ENCODE measurements around the gene RNF115. TPM values are rescaled to one million over a fixed set of nuclear protein-coding genes. Genes with fewer than 3 reads are reported as not detected.

Gene RNF115
- total and polyA plus RNA-seq, 2 of the 13 experiments (the other 11 are each of a cell fraction or from before 2014, with no cell fraction given) = 6.0 to 10.1 TPM

GRCh38 chr1:145845514-145846161 lies 21.7 kb upstream of the RNF115 start, which contains the start of gene NUDT17 (continued):
- TF ChIP-seq ZNF556 (CRISPR knock-in tag; IDR thresholded peaks at IDR 0.05; ENCODE audit: borderline replicate concordance) (peak; percentile 12; the same call in 1 of the 2 replicates), ZXDC (CRISPR knock-in tag; IDR thresholded peaks at IDR 0.05) (no peak), BORCS8-MEF2B (CRISPR knock-in tag; IDR thresholded peaks at IDR 0.05) (peak; percentile 80; the same call in 1 of the 2 replicates), AGO2 (optimal IDR thresholded peaks at IDR 0.05; ENCODE audit: low read depth, low read length) (peak; percentile 98), KLF12 (CRISPR knock-in tag; IDR thresholded peaks at IDR 0.05; ENCODE audit: borderline replicate concordance) (no peak), ZNF558 (CRISPR knock-in tag; IDR thresholded peaks at IDR 0.05; ENCODE audit: borderline replicate concordance) (no peak), SNAPC5 (CRISPR knock-in tag; IDR thresholded peaks at IDR 0.05; ENCODE audit: borderline replicate concordance) (no peak), SIN3A (IDR thresholded peaks at IDR 0.05; ENCODE audit: borderline replicate concordance, low read depth, low read length) (0 out of 2 replicates have a peak, but pooled peaks have one; percentile 39), NFIC (IDR thresholded peaks at IDR 0.05; ENCODE audit: low read length) (no peak), ZNF496 (CRISPR knock-in tag; IDR thresholded peaks at IDR 0.05; ENCODE audit: insufficient replicate concordance) (no peak), NFRKB (IDR thresholded peaks at IDR 0.05) (no peak), ZNF660 (CRISPR knock-in tag; IDR thresholded peaks at IDR 0.05; ENCODE audit: borderline replicate concordance, low read depth) (no peak), ZMAT3 (CRISPR knock-in tag; conservative IDR thresholded peaks at IDR 0.05) (peak; percentile 82), ZFP36 (IDR thresholded peaks at IDR 0.05; ENCODE audit: borderline replicate concordance, low read depth, low read length, partially characterized antibody) (no peak), TEAD3 (CRISPR knock-in tag; optimal IDR thresholded peaks at IDR 0.05; ENCODE audit: borderline replicate concordance) (peak; percentile 55), ZNF143 (CRISPR knock-in tag; IDR thresholded peaks at IDR 0.05) (no peak), ZIK1 (CRISPR knock-in tag; IDR thresholded peaks at IDR 0.05; ENCODE audit: borderline replicate concordance, low read depth) (no peak), ZKSCAN1 (IDR thresholded peaks at IDR 0.05; ENCODE audit: low read length) (no peak), ZNF704 (CRISPR knock-in tag; IDR thresholded peaks at IDR 0.05; ENCODE audit: borderline replicate concordance) (no peak), PLSCR1 (CRISPR knock-in tag; IDR thresholded peaks at IDR 0.05; ENCODE audit: borderline replicate concordance) (no peak), GZF1 (CRISPR knock-in tag; IDR thresholded peaks at IDR 0.05) (no peak), FIP1L1 (IDR thresholded peaks at IDR 0.05; ENCODE audit: borderline replicate concordance, insufficient read depth, low read depth, low read length) (no peak), ZNF781 (CRISPR knock-in tag; IDR thresholded peaks at IDR 0.05; ENCODE audit: borderline replicate concordance, not compliant biosample characterization) (peak; percentile 36)

Measured in HepG2 (cell line).